Neural progenitor cell (in vitro differentiated cells): ENCODE measurements around the gene IL6ST. TPM values are rescaled to one million over a fixed set of nuclear protein-coding genes. Genes with fewer than 3 reads are reported as not detected.

Experiments used
- DNase-seq: peaks from one replicate; pipeline ENCODE4 v3.0.0-alpha.2; 2016; ENCODE audit warnings: low spot score
- H2AFZ ChIP-seq: fragments of 200-600 bp; sonication (generic); replicated peaks from 2 replicates; pipeline ENCODE4 v1.6.1; 2016; ENCODE audit warnings: antibody characterized with exemption
- H3F3A ChIP-seq: fragments of 200-600 bp; sonication (generic); 2 replicates; pipeline ENCODE4 v1.6.1; 2016; ENCODE audit warnings: antibody characterized with exemption, low read depth
- H3K27ac ChIP-seq: fragments of 200-600 bp; sonication (generic); 2 replicates; pipeline ENCODE4 v1.5.1; 2016; ENCODE audit warnings: mild to moderate bottlenecking
- H3K27me3 ChIP-seq: fragments of 200-600 bp; sonication (generic); 2 replicates; pipeline ENCODE4 v1.6.1; 2016; ENCODE audit warnings: mild to moderate bottlenecking, moderate library complexity
- H3K36me3 ChIP-seq: fragments of 200-600 bp; sonication (generic); 2 replicates; pipeline ENCODE4 v1.5.1; 2016
- H3K4me1 ChIP-seq: fragments of 200-600 bp; sonication (generic); 2 replicates; pipeline ENCODE4 v1.6.1; 2016; ENCODE audit warnings: mixed run types
- H3K4me2 ChIP-seq: fragments of 200-600 bp; sonication (generic); 2 replicates; pipeline ENCODE4 v1.6.1; 2016
- H3K4me3 ChIP-seq: fragments of 200-600 bp; sonication (generic); 2 replicates; pipeline ENCODE4 v1.5.1; 2016
- H3K79me2 ChIP-seq: fragments of 200-600 bp; sonication (generic); 2 replicates; pipeline ENCODE4 v1.6.1; 2016; ENCODE audit warnings: low read depth
- H3K9ac ChIP-seq: fragments of 200-600 bp; sonication (generic); 2 replicates; pipeline ENCODE4 v1.6.1; 2016
- H3K9me3 ChIP-seq: fragments of 200-600 bp; sonication (generic); 2 replicates; pipeline ENCODE4 v1.5.1; 2016; ENCODE audit warnings: low read depth
- H4K20me1 ChIP-seq: fragments of 200-600 bp; sonication (generic); 2 replicates; pipeline ENCODE4 v1.6.1; 2016; ENCODE audit warnings: low read depth
- H3K27ac Mint-ChIP-seq: 3 replicates; pipeline ENCODE4 v1.8.0; 2021; ENCODE audit warnings: mixed read lengths
- H3K27me3 Mint-ChIP-seq: 2 replicates; pipeline ENCODE4 v1.8.0; 2022; ENCODE audit warnings: low read depth, mild to moderate bottlenecking, inconsistent platforms, moderate library complexity, mixed read lengths; ENCODE audit not compliant: insufficient read depth
- H3K36me3 Mint-ChIP-seq: 3 replicates; pipeline ENCODE4 v1.8.0; 2021; ENCODE audit warnings: mixed read lengths
- H3K4me1 Mint-ChIP-seq: 3 replicates; pipeline ENCODE4 v1.8.0; 2021; ENCODE audit warnings: mixed read lengths
- H3K4me3 Mint-ChIP-seq: 3 replicates; pipeline ENCODE4 v1.8.0; 2021; ENCODE audit warnings: mild to moderate bottlenecking, moderate library complexity, mixed read lengths
- H3K9me3 Mint-ChIP-seq: 3 replicates; pipeline ENCODE4 v1.8.0; 2020; ENCODE audit warnings: mixed read lengths
- CTCF ChIP-seq: fragments of 200-600 bp; sonication (generic); IDR thresholded peaks from 2 replicates; pipeline ENCODE4 v1.5.1; 2017; ENCODE audit warnings: antibody characterized with exemption, mild to moderate bottlenecking
- EZH2 ChIP-seq: fragments of 200-600 bp; sonication (generic); IDR thresholded peaks from 2 replicates; pipeline ENCODE4 v1.6.1; 2017; ENCODE audit warnings: antibody characterized with exemption, mild to moderate bottlenecking, moderate library complexity
- EZH2phosphoT487 ChIP-seq: fragments of 200-600 bp; sonication (generic); IDR thresholded peaks from 2 replicates; pipeline ENCODE4 v1.6.1; 2017; ENCODE audit warnings: antibody characterized with exemption
- total RNA-seq: library from RNA; depleted of rRNA; stranded (reverse); fragments of >200 nt; gene quantifications from 2 replicates; pipeline ENCODE4 v1.2.3, GENCODE V29; 2015; ENCODE audit warnings: low replicate concordance

Gene IL6ST
- total RNA-seq, 1 donor from 2014 or later, result 54.6 TPM

GRCh38 chr5:55905251-55905650, 89.5 kb downstream of the IL6ST start:
- Mint-ChIP-seq H3K4me3 (no peak overlapping the region), H3K4me1 (no peaks in the 10 kb centered on the region), H3K36me3 (no peaks in the 10 kb centered on the region), H3K9me3 (no peaks in the 10 kb centered on the region), H3K27ac (no peak overlapping the region), H3K27me3 (no peaks in the 10 kb centered on the region)
- DNase-seq, result no peak
- TF ChIP-seq EZH2phosphoT487, result no peak
- TF ChIP-seq CTCF, result no peak
- TF ChIP-seq EZH2, result no peak
- no peak overlapping the region for H3K27ac ChIP-seq
- H3K9me3 ChIP-seq, result no peaks in the 10 kb centered on the region
- no peak overlapping the region for H3K4me3 ChIP-seq
- H3K79me2 ChIP-seq, result no peaks in the 10 kb centered on the region
- H3K36me3 ChIP-seq, result no peaks in the 10 kb centered on the region
- no peaks in the 10 kb centered on the region for H4K20me1 ChIP-seq
- no peak overlapping the region for H3K4me2 ChIP-seq
- no peaks in the 10 kb centered on the region for H3F3A ChIP-seq
- H3K27me3 ChIP-seq, result no peaks in the 10 kb centered on the region
- H3K9ac ChIP-seq, result no peak overlapping the region
- no peak overlapping the region for H2AFZ ChIP-seq
- no peaks in the 10 kb centered on the region for H3K4me1 ChIP-seq

GRCh38 chr5:55904152-55904551, 90.6 kb downstream of the IL6ST start:
- Histone ChIP-seq H3K79me2 (no peaks in the 10 kb centered on the region), H3K36me3 (no peaks in the 10 kb centered on the region), H4K20me1 (no peaks in the 10 kb centered on the region), H3K4me3 (no peak overlapping the region), H3K9ac (no peak overlapping the region), H3K9me3 (no peaks in the 10 kb centered on the region), H3K27ac (no peak overlapping the region), H3F3A (no peaks in the 10 kb centered on the region), H2AFZ (no peak overlapping the region), H3K4me2 (no peak overlapping the region), H3K27me3 (no peaks in the 10 kb centered on the region), H3K4me1 (no peaks in the 10 kb centered on the region)
- H3K36me3 Mint-ChIP-seq, result no peaks in the 10 kb centered on the region
- H3K27ac Mint-ChIP-seq, result no peak overlapping the region
- TF ChIP-seq EZH2phosphoT487, result no peak
- no peak for TF ChIP-seq EZH2
- no peak for TF ChIP-seq CTCF
- no peaks in the 10 kb centered on the region for H3K9me3 Mint-ChIP-seq
- H3K27me3 Mint-ChIP-seq, result no peaks in the 10 kb centered on the region
- H3K4me1 Mint-ChIP-seq, result no peaks in the 10 kb centered on the region
- no peak for DNase-seq
- H3K4me3 Mint-ChIP-seq, result no peak overlapping the region

- H3K27me3 ChIP-seq, result no peaks in the 10 kb centered on the region
- no peaks in the 10 kb centered on the region for H3K4me1 Mint-ChIP-seq
- H3F3A ChIP-seq, result no peaks in the 10 kb centered on the region
- no peak overlapping the region for H3K4me2 ChIP-seq
- TF ChIP-seq CTCF (no peak), EZH2 (no peak), EZH2phosphoT487 (no peak)
- H3K4me3 Mint-ChIP-seq, result no peak overlapping the region
- no peak for DNase-seq
- no peak overlapping the region for H3K27ac Mint-ChIP-seq
- no peaks in the 10 kb centered on the region for H3K36me3 Mint-ChIP-seq
- no peak overlapping the region for H2AFZ ChIP-seq
- H3K36me3 ChIP-seq, result no peaks in the 10 kb centered on the region
- H3K27me3 Mint-ChIP-seq, result no peaks in the 10 kb centered on the region
- H3K9me3 ChIP-seq, result no peaks in the 10 kb centered on the region
- H3K79me2 ChIP-seq, result no peaks in the 10 kb centered on the region
- no peaks in the 10 kb centered on the region for H3K4me1 ChIP-seq
- H3K9ac ChIP-seq, result no peak overlapping the region
- no peaks in the 10 kb centered on the region for H4K20me1 ChIP-seq
- no peak overlapping the region for H3K4me3 ChIP-seq
- H3K27ac ChIP-seq, result no peak overlapping the region
- no peaks in the 10 kb centered on the region for H3K9me3 Mint-ChIP-seq
Observed at GRCh38 chr5:55903121-55903701, 91.6 kb downstream of the IL6ST start.
